ENCODE measurements around the gene TOMM70. TPM values are rescaled to one million over a fixed set of nuclear protein-coding genes. Genes with fewer than 3 reads are reported as not detected.
"Not testable (repeated sequence)": the region's sequence is repeated elsewhere in the genome, so short reads cannot be mapped to it uniquely, and the experiment has no call there.

The TOMM70 gene
- total and polyA plus RNA-seq, 5 donors = 28.4 to 56.4 (median 50.6) TPM

DNA sequence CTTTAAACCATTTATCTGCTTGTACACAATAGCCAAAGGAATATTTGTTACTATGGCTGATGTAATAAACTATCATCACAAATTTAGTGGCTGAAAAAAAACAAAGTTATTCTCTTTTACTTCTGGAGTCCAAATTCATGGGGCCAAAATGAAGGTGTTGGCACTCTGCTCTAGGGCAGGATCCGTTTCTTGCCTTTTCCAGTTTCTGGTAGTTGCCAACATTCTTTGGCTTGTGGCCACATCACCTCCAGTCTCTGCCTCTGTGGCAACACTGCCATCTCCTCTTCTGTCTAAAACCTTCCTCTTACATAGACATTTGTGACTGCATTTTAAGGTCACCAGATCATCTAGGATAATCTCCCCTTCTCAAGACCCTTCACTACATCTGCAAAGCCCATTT lies 39.0 kb downstream of the TOMM70 start:
- Histone ChIP-seq H3K27ac (ENCODE audit: low read length) (no peak overlapping the region), H3K4me1 (ENCODE audit: control insufficient read depth, insufficient read depth, low read length) (no peaks in the 10 kb centered on the region), H3K27me3 (ENCODE audit: control insufficient read depth, insufficient read depth) (no peaks in the 10 kb centered on the region), H3K4me3 (ENCODE audit: low read length) (no peak overlapping the region), H3K9me3 (ENCODE audit: control insufficient read depth, low read length) (peaks cover 3% of the 10 kb centered on the region)
- DNase-seq (no peak), ATAC-seq (no peak)
- 62% methylated on average over 1 of the region's 1 CpG for WGBS
- intact Hi-C loops (cut with DNase I) = no loop called here

DNA sequence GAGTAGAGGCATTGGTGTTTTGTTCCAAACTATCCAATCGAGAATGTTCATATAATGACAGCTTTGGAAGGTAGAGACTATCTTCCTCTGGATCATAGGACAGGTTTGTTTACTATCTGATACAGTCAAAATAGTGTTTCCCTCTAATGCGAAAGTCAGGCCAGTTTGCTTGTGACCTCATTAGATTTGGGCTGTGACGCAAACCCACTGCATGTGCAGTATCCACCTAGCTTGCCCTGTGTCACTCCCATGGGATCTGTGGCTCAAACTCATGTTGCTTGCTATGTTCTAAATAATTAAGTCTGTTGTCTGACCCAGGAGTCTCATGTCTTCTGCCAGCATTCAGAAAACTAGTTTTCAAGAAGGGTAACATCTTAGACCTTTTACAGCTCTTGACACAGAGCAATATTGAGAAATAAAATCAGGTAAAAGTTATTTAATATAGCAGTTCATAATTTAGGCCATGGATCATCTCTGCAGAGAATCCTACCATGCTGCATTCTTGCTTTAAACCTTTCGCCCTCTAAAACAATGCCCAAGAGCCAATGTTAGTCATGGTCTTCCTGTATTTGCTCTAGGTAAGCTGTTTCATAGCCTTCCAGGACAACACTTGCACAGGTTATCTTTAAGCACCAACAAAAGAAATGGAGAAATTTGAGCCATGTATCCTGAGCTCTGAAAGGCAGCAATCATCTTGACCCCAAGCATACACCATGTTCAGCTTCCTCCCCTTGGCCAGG lies 40.0 kb downstream of the TOMM70 start:
- intact Hi-C loops (cut with DNase I) = no loop called here

DNA sequence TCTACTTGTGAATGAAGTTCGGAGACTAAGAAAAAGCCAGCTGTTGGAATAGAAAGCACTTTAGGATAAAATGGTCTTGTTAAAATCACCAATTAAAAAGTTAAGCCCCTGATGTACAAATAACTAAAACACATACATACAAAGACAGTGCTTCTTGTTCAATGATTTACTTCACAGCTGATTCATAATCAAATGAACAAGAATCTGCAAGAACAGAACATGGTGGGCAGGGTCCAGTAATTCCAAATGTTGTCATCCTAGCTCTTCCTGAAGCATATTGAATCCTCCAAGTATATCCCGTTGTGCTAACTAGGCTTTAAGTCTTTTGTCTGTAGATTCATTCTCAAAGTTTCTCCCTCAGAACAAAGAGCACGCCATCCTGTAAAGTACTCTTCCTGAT lies 41.9 kb downstream of the TOMM70 start:
- no peak for DNase-seq
- 93% methylated on average over 3 of the region's 3 CpGs for WGBS
- H3K4me3 ChIP-seq (ENCODE audit: low read length) = no peak overlapping the region
- no peaks in the 10 kb centered on the region for H3K27me3 ChIP-seq (ENCODE audit: control insufficient read depth, insufficient read depth)
- no peaks in the 10 kb centered on the region for H3K4me1 ChIP-seq (ENCODE audit: control insufficient read depth, insufficient read depth, low read length)
- intact Hi-C loops (cut with DNase I) = no loop called here
- H3K27ac ChIP-seq (ENCODE audit: low read length) = no peak overlapping the region
- peaks cover 3% of the 10 kb centered on the region for H3K9me3 ChIP-seq (ENCODE audit: control insufficient read depth, low read length)
- ATAC-seq = no peak

More for the DNA sequence above, 40.0 kb downstream of the TOMM70 start:
- no peak overlapping the region for H3K4me3 ChIP-seq (ENCODE audit: low read length)
- DNase-seq (no peak), ATAC-seq (no peak)
- no peaks in the 10 kb centered on the region for H3K27me3 ChIP-seq (ENCODE audit: control insufficient read depth, insufficient read depth)
- peaks cover 3% of the 10 kb centered on the region for H3K9me3 ChIP-seq (ENCODE audit: control insufficient read depth, low read length)
- no peaks in the 10 kb centered on the region for H3K4me1 ChIP-seq (ENCODE audit: control insufficient read depth, insufficient read depth, low read length)
- 94% methylated on average over 4 of the region's 4 CpGs for WGBS
- H3K27ac ChIP-seq (ENCODE audit: low read length) = no peak overlapping the region

DNA sequence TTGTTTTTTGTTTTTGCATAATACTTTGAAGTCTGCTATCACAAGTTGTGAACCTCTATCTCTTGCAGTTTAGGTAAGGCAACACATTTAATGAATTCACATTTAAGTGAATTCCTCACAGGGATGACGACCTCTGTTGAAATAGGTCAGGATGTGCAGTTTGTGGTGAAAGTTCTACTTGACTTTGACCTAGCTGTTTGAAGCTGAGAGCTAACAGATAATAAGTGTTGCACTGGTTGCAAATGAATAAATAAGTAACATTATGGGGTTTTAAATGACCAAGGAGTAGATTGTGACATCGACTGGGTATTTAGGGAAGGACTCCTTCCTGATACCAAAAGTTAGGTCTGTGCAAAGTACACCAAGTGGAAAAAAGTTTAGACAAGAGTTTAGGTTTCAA lies 42.5 kb downstream of the TOMM70 start:
- WGBS = 92% methylated on average over 2 of the region's 2 CpGs
- no peak for ATAC-seq
- no peak overlapping the region for H3K27ac ChIP-seq (ENCODE audit: low read length)
- no peak for DNase-seq
- peaks cover 3% of the 10 kb centered on the region for H3K9me3 ChIP-seq (ENCODE audit: control insufficient read depth, low read length)
- no peaks in the 10 kb centered on the region for H3K4me1 ChIP-seq (ENCODE audit: control insufficient read depth, insufficient read depth, low read length)
- H3K27me3 ChIP-seq (ENCODE audit: control insufficient read depth, insufficient read depth) = no peaks in the 10 kb centered on the region
- no peak overlapping the region for H3K4me3 ChIP-seq (ENCODE audit: low read length)
- intact Hi-C loops (cut with DNase I) = no loop called here

DNA sequence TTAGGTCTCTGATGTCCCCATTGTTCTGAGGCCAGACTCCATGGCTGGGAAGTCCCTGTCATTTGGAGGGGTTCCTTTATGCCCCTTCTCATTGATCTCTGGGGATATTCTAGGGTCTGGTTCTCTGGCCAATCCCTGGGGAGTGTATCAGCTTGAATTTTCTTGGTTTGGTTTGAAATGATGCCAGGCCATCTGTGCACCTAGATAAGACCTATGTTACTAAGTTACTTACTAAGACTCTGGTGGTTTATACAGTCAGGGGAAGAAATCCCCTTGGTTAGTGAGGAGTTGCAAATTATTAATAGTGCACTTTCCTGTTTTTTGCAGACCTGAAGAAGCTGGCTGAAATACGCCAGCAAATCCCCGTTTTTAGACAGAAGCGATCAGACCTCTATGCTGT lies 46.0 kb downstream of the TOMM70 start:
- Histone ChIP-seq H3K4me1 (ENCODE audit: control insufficient read depth, insufficient read depth, low read length) (no peaks in the 10 kb centered on the region), H3K9me3 (ENCODE audit: control insufficient read depth, low read length) (no peaks in the 10 kb centered on the region), H3K4me3 (ENCODE audit: low read length) (no peak overlapping the region), H3K27ac (ENCODE audit: low read length) (no peak overlapping the region), H3K27me3 (ENCODE audit: control insufficient read depth, insufficient read depth) (no peaks in the 10 kb centered on the region)
- intact Hi-C loops (cut with DNase I) = no loop called here
- DNase-seq (no peak), ATAC-seq (no peak)
- 93% methylated on average over 3 of the region's 3 CpGs for WGBS

DNA sequence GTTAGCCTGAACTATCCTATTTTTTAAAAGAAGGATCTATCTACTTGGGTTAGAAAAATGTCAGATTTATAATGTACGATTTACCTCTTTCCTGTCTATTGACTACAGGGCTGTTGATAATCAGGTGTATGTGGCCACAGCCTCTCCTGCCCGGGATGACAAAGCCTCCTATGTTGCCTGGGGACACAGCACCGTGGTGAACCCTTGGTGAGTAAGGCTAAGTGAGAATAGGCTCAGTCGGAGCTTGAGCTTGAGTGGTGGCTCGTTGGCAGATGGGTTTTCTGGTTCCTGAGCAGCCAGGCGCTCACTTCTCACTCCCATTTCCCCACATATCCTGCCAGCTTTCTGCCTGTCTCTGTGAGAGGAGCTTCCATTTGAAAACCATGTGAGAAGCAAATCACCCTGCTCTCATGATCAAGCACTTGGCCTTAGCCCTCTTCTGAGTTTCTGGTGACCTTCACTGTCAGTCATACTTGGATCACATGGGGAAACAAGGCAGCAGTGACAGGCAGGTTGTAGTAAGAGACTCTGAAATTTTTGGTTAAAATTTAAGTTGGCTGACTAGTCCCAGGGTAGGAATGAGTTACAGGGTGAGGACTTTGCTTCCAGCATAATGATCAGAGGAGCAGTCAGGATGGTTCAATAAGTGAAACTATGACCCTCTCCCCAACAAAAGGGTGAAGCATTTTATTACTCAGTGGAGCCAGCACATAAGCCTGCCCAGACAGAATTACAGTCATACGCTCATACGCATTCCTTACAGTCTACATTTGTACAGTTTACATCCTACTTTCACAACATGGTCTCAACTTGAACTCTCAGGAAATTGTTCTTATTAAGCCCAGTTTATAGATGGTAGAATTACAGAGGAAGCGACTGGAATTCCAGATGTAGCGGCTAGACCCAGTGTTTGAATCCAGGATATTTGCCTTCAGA lies 48.3 kb downstream of the TOMM70 start:
- Histone ChIP-seq H3K27ac (ENCODE audit: low read length) (no peak overlapping the region), H3K27me3 (ENCODE audit: control insufficient read depth, insufficient read depth) (no peaks in the 10 kb centered on the region), H3K9me3 (ENCODE audit: control insufficient read depth, low read length) (no peaks in the 10 kb centered on the region), H3K4me1 (ENCODE audit: control insufficient read depth, insufficient read depth, low read length) (no peaks in the 10 kb centered on the region), H3K4me3 (ENCODE audit: low read length) (no peak overlapping the region)
- ATAC-seq (no peak), DNase-seq (no peak)
- WGBS = 94% methylated on average over 10 of the region's 10 CpGs
- intact Hi-C loops (cut with DNase I) = no loop called here

DNA sequence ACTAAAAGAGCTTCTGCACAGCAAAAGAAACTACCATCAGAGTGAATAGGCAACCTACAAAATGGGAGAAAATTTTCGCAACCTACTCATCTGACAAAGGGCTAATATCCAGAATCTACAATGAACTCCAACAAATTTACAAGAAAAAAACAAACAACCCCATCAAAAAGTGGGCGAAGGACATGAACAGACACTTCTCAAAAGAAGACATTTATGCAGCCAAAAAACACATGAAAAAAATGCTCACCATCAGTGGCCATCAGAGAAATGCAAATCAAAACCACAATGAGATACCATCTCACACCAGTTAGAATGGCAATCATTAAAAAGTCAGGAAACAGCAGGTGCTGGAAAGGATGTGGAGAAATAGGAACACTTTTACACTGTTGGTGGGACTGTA lies 49.1 kb downstream of the TOMM70 start:
- intact Hi-C loops (cut with DNase I); H3K9me3 ChIP-seq (ENCODE audit: control insufficient read depth, low read length); H3K4me3 ChIP-seq (ENCODE audit: low read length); H3K4me1 ChIP-seq (ENCODE audit: control insufficient read depth, insufficient read depth, low read length); DNase-seq; H3K27ac ChIP-seq (ENCODE audit: low read length); ATAC-seq; H3K27me3 ChIP-seq (ENCODE audit: control insufficient read depth, insufficient read depth): not testable (repeated sequence)
- 100% methylated on average over 1 of the region's 2 CpGs for WGBS

DNA sequence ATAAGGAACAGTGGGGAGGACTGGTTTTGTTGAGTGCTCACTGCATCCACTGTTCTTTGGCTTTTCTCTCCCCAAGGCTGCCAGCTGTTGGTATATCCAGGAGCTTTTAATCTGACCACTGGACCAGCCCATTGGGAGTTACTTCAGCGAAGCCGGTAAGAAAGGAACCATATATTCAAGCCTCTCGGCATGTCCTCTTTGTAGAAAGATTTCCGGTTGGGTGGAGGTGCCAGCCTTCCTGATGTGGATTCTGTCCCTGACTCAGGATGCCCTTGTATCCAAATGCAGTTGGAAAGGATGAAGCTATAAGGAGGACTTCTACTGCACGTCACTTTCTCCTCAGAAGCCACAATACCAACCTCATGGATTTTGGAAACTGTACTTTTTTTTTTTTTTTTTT lies 52.2 kb downstream of the TOMM70 start:
- DNase-seq (no peak), ATAC-seq (peak in 1 of 2 donors; percentile 32)
- H3K9me3 ChIP-seq (ENCODE audit: control insufficient read depth, low read length) = no peaks in the 10 kb centered on the region
- WGBS = 81% methylated on average over 5 of the region's 5 CpGs
- no peak overlapping the region for H3K27ac ChIP-seq (ENCODE audit: low read length)
- intact Hi-C loops (cut with DNase I) = no loop called here
- no peak overlapping the region for H3K4me3 ChIP-seq (ENCODE audit: low read length)
- H3K27me3 ChIP-seq (ENCODE audit: control insufficient read depth, insufficient read depth) = no peaks in the 10 kb centered on the region
- H3K4me1 ChIP-seq (ENCODE audit: control insufficient read depth, insufficient read depth, low read length) = no peaks in the 10 kb centered on the region

DNA sequence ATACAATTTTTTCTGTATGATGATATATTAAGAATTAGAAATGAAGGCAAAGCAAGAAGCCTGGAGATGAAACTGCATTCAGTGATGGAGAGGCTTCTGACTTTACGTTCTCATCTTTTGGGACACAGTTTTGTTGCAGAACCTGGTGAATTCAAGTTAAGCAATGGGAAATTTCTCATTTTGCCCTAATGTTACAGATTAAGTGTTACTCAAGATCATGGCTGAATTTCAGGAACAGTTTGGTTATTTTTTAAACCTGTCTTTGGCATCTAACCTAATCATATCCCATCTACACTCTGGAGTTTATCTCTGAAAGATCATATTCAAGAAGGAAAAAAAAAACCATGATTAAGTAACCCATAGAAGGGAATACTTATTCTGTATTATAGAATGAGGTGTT lies 60.4 kb downstream of the TOMM70 start:
- Histone ChIP-seq H3K9me3 (ENCODE audit: control insufficient read depth, low read length) (no peaks in the 10 kb centered on the region), H3K4me1 (ENCODE audit: control insufficient read depth, insufficient read depth, low read length) (peaks cover 2% of the 10 kb centered on the region), H3K4me3 (ENCODE audit: low read length) (no peak overlapping the region), H3K27ac (ENCODE audit: low read length) (no peak overlapping the region), H3K27me3 (ENCODE audit: control insufficient read depth, insufficient read depth) (no peaks in the 10 kb centered on the region)
- DNase-seq = no peak
- 89% methylated on average over 1 of the region's 1 CpG for WGBS
- intact Hi-C loops (cut with DNase I) = no loop called here
- no peak for ATAC-seq

DNA sequence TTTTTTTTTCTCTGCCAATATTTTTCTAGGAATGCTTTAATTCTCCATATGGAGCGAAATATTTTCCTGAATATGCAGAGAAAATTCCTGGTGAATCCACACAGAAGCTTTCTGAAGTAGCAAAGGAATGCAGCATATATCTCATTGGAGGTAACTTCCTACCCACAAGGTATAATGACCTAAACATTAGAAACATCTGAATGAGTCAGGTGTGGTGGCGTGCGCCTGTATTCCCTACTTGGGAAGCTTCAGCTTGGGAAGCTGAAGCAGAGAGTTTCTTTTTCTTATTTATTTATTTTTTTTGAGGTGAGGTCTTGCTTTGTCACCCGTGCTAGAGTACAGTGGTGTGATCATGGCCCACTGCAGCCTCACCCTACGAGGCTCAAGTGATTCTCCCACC lies 61.1 kb downstream of the TOMM70 start:
- Histone ChIP-seq H3K4me3 (ENCODE audit: low read length) (no peak overlapping the region), H3K27ac (ENCODE audit: low read length) (no peak overlapping the region), H3K4me1 (ENCODE audit: control insufficient read depth, insufficient read depth, low read length) (peaks cover 4% of the 10 kb centered on the region), H3K27me3 (ENCODE audit: control insufficient read depth, insufficient read depth) (no peaks in the 10 kb centered on the region), H3K9me3 (ENCODE audit: control insufficient read depth, low read length) (no peaks in the 10 kb centered on the region)
- WGBS = 99% methylated on average over 5 of the region's 5 CpGs
- DNase-seq (no peak), ATAC-seq (no peak)
- intact Hi-C loops (cut with DNase I) = loop anchor here in 1 of 4 donors (10.0 kb wide), 1 partner anchor 245 kb away; no protein-coding TSS in a partner anchor

DNA sequence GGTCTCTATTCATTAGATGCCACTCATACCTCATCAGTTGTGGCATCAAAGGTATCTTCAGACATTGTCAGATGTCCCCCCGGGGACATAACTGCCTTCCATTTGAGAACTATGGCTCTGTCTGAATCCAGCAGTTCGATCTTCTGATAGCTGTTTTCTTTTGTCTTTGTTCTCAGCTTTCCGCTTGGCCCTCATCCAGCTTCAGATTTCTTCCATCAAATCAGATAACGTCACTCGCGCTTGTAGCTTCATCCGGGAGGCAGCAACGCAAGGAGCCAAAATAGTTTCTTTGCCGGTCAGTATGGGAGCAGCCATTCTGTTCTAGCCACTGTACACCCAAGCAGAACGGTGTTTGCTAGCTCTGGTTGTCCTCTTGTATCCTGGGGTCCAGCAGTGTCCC lies 62.0 kb downstream of the TOMM70 start:
- DNase-seq (no peak), ATAC-seq (no peak)
- no peaks in the 10 kb centered on the region for H3K9me3 ChIP-seq (ENCODE audit: control insufficient read depth, low read length)
- WGBS = 73% methylated on average over 10 of the region's 10 CpGs
- no peak overlapping the region for H3K27ac ChIP-seq (ENCODE audit: low read length)
- intact Hi-C loops (cut with DNase I) = loop anchor here in 1 of 4 donors (10.0 kb wide), 1 partner anchor 246 kb away; no protein-coding TSS in a partner anchor
- no peaks in the 10 kb centered on the region for H3K27me3 ChIP-seq (ENCODE audit: control insufficient read depth, insufficient read depth)
- H3K4me3 ChIP-seq (ENCODE audit: low read length) = no peak overlapping the region
- H3K4me1 ChIP-seq (ENCODE audit: control insufficient read depth, insufficient read depth, low read length) = peaks cover 4% of the 10 kb centered on the region

Measured in right cardiac atrium (tissue), 5 donors.